Activated T-helper 1 cell treated with anti-CD3 and anti-CD28 coated beads, Interleukin-12 subunit alpha, Interleukin-12 subunit beta, Interleukin-2, Interleukin-4 antibody, amounts not matched to agents 30 ng/mL and 10 ng/mL and 1 ng/mL, durations not matched to agents 14 hours and 24 hours and 36 hours (primary cell): ENCODE measurements around the gene SLC35F4. TPM values are rescaled to one million over a fixed set of nuclear protein-coding genes. Genes with fewer than 3 reads are reported as not detected.
"Not testable (repeated sequence)": the region's sequence is repeated elsewhere in the genome, so short reads cannot be mapped to it uniquely, and the experiment has no call there.

Experiments used
- DNase-seq: peaks from one replicate; pipeline ENCODE4 v3.0.0; 2021; ENCODE audit warnings: low spot score
- H3K27ac Mint-ChIP-seq: one replicate; pipeline ENCODE4 v1.8.0; 2021; ENCODE audit warnings: mild to moderate bottlenecking, mixed read lengths
- H3K27me3 Mint-ChIP-seq: one replicate; pipeline ENCODE4 v1.8.0; 2022; ENCODE audit warnings: mild to moderate bottlenecking, moderate library complexity, mixed read lengths; ENCODE audit not compliant: insufficient read depth
- H3K36me3 Mint-ChIP-seq: one replicate; pipeline ENCODE4 v1.8.0; 2021; ENCODE audit warnings: low read depth, mixed read lengths
- H3K4me1 Mint-ChIP-seq: one replicate; pipeline ENCODE4 v1.8.0; 2021; ENCODE audit warnings: low read depth, mixed read lengths
- H3K4me3 Mint-ChIP-seq: one replicate; pipeline ENCODE4 v1.8.0; 2021; ENCODE audit warnings: mild to moderate bottlenecking, moderate library complexity, mixed read lengths
- H3K9me3 Mint-ChIP-seq: one replicate; pipeline ENCODE4 v1.8.0; 2021; ENCODE audit warnings: mixed read lengths
- intact Hi-C: fragments of 100-400 bp; cut with micrococcal nuclease; formaldehyde crosslinking; loops from one replicate; pipeline ENCODE4 v1.15.1; 2024
- total RNA-seq: library from RNA; stranded (reverse); gene quantifications from 2 replicates; pipeline ENCODE4 v1.2.3, GENCODE V29; 2022

SLC35F4 gene
- total RNA-seq, 1 donor from 2014 or later: not detected

DNA sequence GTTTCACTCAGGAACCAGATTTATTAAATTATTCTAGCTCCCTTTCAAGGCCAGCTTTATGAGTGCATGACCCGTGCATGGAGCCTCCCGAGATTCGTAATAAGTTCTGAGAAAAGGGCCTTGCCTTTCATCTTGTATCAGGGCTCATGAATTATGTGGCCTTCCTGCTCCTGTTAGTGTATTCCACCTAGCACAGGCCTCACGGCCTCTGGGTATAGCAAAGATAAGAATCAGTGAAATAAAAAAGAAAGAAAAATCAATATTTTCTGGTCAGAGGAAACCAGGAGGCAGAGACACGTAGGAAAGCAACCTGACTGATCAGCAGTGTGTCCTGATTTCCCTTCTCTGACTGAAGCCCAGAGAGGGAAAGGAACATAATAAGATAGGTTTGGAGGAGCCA, 111.4 kb downstream of the SLC35F4 start:
- Mint-ChIP-seq H3K9me3 (no peaks in the 10 kb centered on the region), H3K27ac (no peak overlapping the region), H3K36me3 (no peaks in the 10 kb centered on the region), H3K27me3 (no peaks in the 10 kb centered on the region), H3K4me1 (no peaks in the 10 kb centered on the region), H3K4me3 (no peak overlapping the region)
- no peak for DNase-seq
- intact Hi-C loops: no loop called here

DNA sequence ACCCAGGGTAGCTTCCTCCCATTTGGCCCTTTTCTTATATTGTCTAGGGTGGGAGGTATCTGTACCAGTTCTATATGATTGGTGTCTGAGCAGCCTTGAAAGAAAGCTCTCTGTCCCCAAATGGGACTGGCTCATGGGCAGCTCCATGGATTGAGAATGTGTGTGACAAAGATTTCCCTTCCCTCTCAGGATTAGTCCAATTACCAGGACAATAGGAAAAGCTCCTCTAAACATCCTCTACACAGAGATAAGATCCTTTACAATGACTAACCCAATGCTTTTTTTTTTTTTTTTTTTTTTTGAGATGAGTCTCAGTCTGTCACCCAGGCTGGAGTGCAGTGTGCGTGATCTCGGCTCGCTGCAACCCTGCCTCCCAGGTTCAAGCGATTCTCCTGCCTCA, 112.1 kb downstream of the SLC35F4 start:
- Mint-ChIP-seq H3K27me3 (no peaks in the 10 kb centered on the region), H3K4me1 (no peaks in the 10 kb centered on the region), H3K4me3 (no peak overlapping the region), H3K9me3 (no peaks in the 10 kb centered on the region), H3K27ac (no peak overlapping the region), H3K36me3 (no peaks in the 10 kb centered on the region)
- no peak for DNase-seq
- intact Hi-C loops: no loop called here

DNA sequence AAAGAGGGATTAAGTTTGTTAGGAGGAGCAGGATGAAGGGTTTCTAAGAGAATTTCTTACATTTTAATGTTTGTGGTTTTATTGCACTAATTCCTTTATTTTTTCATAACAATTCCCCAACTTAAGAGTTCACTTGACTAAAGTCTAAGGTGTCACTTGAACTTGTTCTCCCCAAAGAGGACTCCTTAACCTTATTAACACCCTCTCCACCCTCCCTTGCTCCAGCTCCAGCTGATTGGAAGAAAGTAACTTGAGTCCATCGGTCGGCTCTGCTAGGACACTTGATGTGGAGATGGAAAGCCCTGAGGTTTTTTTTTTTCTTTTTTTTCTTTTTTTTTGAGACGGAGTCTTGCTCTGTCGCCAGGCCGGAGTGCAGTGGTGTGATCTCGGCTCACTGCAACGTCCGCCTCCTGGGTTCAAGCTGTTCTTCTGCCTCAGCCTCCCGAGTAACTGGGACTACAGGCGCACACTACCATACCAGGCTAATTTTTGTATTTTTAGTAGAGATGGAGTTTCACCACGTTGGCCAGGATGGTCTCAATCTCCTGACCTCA, 113.7 kb downstream of the SLC35F4 start:
- intact Hi-C loops, H3K4me3 Mint-ChIP-seq, DNase-seq, H3K27ac Mint-ChIP-seq, H3K9me3 Mint-ChIP-seq, H3K36me3 Mint-ChIP-seq, H3K27me3 Mint-ChIP-seq, H3K4me1 Mint-ChIP-seq: not testable (repeated sequence)

DNA sequence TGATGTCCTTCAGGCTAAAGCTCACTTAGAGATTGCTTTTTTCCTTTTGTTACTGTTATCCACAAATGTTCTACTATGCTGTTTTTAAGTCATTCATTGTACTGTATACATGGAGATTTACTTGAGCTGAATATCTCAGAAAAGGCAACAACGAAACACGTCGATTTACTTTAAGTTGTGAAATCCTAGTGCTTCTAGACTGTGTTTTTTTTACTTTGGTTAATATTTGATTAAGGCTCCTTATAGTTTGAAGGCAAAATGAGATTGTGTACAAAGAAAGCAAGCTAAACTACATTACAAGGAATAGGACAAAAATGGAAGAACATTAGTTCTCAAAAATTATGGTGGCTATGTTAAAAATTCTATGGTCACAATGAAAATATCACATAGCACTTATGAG, 114.5 kb downstream of the SLC35F4 start:
- intact Hi-C loops: no loop called here
- no peaks in the 10 kb centered on the region for H3K9me3 Mint-ChIP-seq
- DNase-seq: no peak

DNA sequence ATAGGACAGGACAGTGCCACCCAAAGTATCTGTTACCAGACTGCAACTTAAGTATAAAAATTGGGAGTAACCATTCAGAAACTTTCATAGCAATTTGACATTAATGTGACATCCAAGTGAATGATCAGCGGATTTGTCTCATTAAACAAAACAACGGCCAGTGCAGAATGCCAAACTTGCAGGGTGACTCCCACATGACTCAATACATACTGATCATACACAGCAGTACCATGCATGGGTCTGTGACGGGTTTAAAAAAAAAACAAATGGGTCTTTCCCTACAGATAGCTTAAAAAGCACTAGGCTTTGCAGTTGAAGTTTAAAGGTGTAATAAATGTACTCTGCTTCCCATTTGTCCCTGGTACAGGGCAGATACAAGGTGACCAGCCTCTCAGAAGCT, 116.6 kb downstream of the SLC35F4 start:
- no peaks in the 10 kb centered on the region for H3K27me3 Mint-ChIP-seq
- intact Hi-C loops: no loop called here
- no peaks in the 10 kb centered on the region for H3K9me3 Mint-ChIP-seq
- H3K36me3 Mint-ChIP-seq: no peaks in the 10 kb centered on the region
- H3K4me3 Mint-ChIP-seq: no peak overlapping the region
- H3K27ac Mint-ChIP-seq: no peak overlapping the region
- H3K4me1 Mint-ChIP-seq: no peaks in the 10 kb centered on the region
- DNase-seq: no peak

More for the DNA sequence above, 114.5 kb downstream of the SLC35F4 start:
- Mint-ChIP-seq H3K36me3 (no peaks in the 10 kb centered on the region), H3K27me3 (no peaks in the 10 kb centered on the region), H3K27ac (no peak overlapping the region), H3K4me3 (no peak overlapping the region), H3K4me1 (no peaks in the 10 kb centered on the region)

DNA sequence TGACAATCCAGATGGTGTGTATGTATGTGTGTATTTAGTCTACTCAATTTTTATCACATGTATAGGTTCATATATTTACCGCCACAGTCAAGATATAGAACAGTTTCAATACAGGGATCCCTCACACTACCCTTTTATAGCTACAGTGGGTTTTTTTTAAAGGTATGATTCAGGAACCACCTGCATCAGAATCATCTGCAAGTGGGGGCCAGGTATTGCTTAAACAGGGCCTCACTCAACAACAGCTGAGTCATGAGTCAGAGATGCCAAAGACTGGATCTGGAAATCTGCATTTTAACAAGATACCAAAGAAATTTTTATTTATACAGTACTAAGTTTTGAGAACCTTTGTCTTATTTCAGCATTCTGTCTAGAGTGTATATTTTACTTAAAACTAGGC, 117.6 kb downstream of the SLC35F4 start:
- Mint-ChIP-seq H3K27me3 (no peaks in the 10 kb centered on the region), H3K4me1 (no peaks in the 10 kb centered on the region), H3K4me3 (no peak overlapping the region), H3K36me3 (no peaks in the 10 kb centered on the region), H3K27ac (no peak overlapping the region), H3K9me3 (no peaks in the 10 kb centered on the region)
- intact Hi-C loops: no loop called here
- no peak for DNase-seq

DNA sequence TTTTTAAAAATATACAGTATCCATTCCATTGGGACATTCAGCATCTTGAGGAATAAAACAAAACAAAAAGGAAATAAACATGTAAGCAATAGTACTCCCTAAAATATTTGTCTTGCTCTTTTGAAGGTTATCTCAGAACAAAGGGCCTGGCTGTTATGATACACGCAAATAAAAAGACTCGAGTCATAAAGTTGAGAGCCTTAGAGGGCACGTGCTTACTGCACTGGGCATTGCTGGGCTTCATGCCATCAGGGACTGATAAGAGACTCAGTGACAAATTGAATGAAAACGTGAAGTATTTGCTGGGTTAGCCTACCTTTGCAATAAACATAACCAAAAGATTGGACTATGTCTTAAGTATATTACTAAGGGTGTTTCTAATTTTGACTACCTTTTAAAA, 118.9 kb downstream of the SLC35F4 start:
- Mint-ChIP-seq H3K27ac (no peak overlapping the region), H3K36me3 (no peaks in the 10 kb centered on the region), H3K4me1 (no peaks in the 10 kb centered on the region), H3K4me3 (no peak overlapping the region), H3K27me3 (no peaks in the 10 kb centered on the region), H3K9me3 (no peaks in the 10 kb centered on the region)
- intact Hi-C loops: no loop called here
- no peak for DNase-seq

DNA sequence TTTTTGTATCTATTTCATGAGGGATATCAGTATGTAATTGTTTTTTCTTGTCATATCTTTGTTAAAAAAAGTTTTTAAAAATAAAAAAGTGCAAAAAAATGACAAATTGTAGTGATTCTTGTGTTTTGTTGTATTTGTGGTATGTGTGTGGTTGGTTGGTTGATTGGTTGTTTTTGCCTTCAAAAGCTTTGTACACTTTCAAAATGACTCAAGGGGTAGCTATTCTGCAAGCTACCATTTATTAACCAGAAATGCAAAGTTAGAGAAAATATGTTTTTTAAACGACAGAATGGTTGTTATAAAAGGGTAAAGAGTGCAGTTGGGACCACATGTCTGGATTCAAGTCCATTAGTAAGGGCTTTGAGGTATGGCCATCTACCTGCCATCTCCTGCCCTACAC, 119.3 kb downstream of the SLC35F4 start:
- no peaks in the 10 kb centered on the region for H3K27me3 Mint-ChIP-seq
- no peak overlapping the region for H3K27ac Mint-ChIP-seq
- intact Hi-C loops: no loop called here
- no peaks in the 10 kb centered on the region for H3K36me3 Mint-ChIP-seq
- DNase-seq: no peak
- H3K9me3 Mint-ChIP-seq: no peaks in the 10 kb centered on the region
- H3K4me1 Mint-ChIP-seq: no peaks in the 10 kb centered on the region
- H3K4me3 Mint-ChIP-seq: no peak overlapping the region

DNA sequence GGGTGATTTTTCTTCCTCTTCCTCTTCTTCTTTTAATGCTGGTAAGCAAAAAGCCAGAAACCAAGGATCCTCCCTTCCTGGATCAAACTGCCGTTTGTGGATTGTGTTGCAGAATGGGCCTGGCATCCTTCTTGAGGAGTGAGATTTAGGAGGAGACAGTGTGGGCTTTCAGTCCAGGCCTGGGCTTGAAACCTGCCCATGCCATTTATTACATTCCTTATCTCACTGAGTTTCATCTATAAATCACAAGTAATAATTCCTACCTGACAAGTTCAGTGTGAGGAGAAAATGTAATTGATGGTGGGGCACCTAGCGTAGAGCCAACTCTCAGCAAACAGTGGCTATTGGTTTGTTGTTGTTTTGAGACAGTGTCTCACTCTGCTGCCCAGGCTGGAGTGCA, 126.4 kb downstream of the SLC35F4 start:
- H3K27ac Mint-ChIP-seq: no peak overlapping the region
- no peak for DNase-seq
- H3K4me3 Mint-ChIP-seq: no peak overlapping the region
- H3K27me3 Mint-ChIP-seq: no peaks in the 10 kb centered on the region
- intact Hi-C loops: no loop called here
- H3K4me1 Mint-ChIP-seq: no peaks in the 10 kb centered on the region
- no peaks in the 10 kb centered on the region for H3K36me3 Mint-ChIP-seq
- H3K9me3 Mint-ChIP-seq: no peaks in the 10 kb centered on the region

DNA sequence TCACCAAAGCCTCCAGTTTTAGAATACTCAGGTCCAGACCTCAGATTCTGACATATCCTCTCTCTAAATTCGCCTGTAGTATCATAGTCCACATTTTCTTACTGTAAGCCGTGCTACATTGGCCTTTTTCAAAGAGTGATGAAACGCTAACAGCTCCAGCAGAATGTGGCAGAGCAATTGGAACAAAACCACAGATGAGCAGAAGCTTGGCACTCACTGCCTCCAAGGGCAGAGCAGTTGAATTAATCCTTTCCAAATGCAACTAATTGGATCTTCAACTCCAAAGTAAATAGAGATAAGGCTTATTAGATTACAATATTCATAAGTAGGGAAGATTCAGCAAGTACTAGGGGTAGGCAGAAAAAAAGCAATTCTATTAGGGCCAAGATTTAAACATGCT, 128.3 kb downstream of the SLC35F4 start:
- no peak overlapping the region for H3K4me3 Mint-ChIP-seq
- intact Hi-C loops: no loop called here
- DNase-seq: no peak
- no peak overlapping the region for H3K27ac Mint-ChIP-seq
- no peaks in the 10 kb centered on the region for H3K4me1 Mint-ChIP-seq
- H3K36me3 Mint-ChIP-seq: no peaks in the 10 kb centered on the region
- no peaks in the 10 kb centered on the region for H3K27me3 Mint-ChIP-seq
- no peaks in the 10 kb centered on the region for H3K9me3 Mint-ChIP-seq

DNA sequence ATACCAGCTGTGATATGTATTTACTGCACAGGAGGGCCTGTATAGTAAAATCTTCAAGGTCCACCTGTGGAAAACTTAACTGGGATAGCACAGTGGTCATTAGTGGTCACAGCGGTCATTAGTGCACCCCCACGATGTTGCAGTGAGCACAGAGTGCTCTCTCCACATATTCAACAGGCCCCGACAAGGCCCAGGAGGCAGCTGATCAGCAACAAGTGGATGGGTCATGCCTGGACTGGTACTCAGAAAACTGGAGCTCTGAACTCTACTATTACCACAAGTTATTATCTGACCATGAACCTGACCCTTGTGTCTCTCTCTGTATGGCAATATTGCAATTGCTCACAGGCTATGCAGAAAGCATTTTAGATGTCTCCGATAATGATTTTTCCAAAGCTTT, 129.5 kb downstream of the SLC35F4 start:
- no peak overlapping the region for H3K4me3 Mint-ChIP-seq
- H3K36me3 Mint-ChIP-seq: no peaks in the 10 kb centered on the region
- intact Hi-C loops: no loop called here
- no peaks in the 10 kb centered on the region for H3K27me3 Mint-ChIP-seq
- H3K9me3 Mint-ChIP-seq: no peaks in the 10 kb centered on the region
- H3K4me1 Mint-ChIP-seq: no peaks in the 10 kb centered on the region
- H3K27ac Mint-ChIP-seq: no peak overlapping the region
- no peak for DNase-seq

DNA sequence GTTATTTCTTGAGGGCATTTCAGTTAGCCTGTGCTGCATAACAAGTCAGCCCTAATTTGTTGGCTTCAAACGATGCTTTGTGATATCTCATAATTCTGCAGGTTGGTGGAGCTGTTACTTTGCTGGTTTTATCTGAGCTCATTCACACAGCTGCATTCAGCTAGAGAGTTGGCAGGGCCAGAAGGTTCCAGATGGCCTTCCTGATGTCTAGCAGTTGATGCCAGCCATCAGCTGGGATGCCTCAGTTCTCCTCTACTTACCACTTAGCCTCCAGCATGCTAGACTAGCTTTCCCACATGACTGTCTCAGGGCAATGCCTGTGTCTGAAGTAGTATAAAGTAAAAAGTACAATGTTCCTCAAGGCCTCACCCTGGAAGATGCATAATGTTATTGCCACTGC, 130.6 kb downstream of the SLC35F4 start:
- no peaks in the 10 kb centered on the region for H3K4me1 Mint-ChIP-seq

DNA sequence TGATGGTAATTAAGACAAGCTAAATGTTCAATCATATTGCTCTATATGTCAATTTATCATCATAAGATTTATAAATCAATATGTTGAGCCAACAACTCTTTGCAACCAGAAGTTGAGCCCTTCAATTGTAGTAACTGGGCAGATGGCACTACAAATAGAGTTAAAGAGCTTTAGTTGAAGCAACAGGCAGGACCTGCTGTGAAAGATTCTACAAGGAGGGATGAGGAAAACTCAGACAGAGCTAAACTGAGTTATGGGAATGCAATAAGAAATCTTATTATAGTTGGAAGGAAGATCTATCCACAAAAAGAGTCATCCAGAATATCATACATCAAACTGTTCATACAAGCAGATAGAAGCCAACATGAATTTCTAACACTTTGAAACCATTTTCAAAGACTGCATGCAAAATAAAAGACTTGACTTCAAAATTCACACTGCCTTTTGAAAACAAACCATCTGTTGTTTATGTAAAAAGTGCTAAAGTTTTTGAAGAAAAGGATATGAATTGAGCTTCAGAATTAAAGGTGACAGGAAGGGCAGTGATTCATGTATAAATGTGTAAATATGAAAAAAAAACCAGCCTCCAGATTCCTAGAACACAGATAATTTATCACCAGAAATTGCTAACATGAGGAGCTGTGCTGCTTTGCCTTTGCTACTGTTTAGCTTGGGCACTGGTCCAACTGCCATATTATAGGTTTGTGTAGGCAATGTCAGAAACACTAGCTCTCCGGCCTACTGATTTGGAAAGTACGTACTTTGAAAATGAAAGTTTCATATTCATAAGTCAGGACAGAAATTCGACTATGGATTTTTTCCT, 133.2 kb downstream of the SLC35F4 start:
- no peak for DNase-seq
- peaks cover under 1% of the 10 kb centered on the region for H3K9me3 Mint-ChIP-seq
- intact Hi-C loops: no loop called here
- no peaks in the 10 kb centered on the region for H3K36me3 Mint-ChIP-seq
- no peak overlapping the region for H3K27ac Mint-ChIP-seq
- H3K4me3 Mint-ChIP-seq: no peak overlapping the region
- H3K4me1 Mint-ChIP-seq: no peaks in the 10 kb centered on the region
- H3K27me3 Mint-ChIP-seq: no peaks in the 10 kb centered on the region

More for the DNA sequence above, 130.6 kb downstream of the SLC35F4 start:
- Mint-ChIP-seq H3K36me3 (no peaks in the 10 kb centered on the region), H3K4me3 (no peak overlapping the region), H3K9me3 (no peaks in the 10 kb centered on the region), H3K27ac (no peak overlapping the region), H3K27me3 (no peaks in the 10 kb centered on the region)
- intact Hi-C loops: no loop called here
- no peak for DNase-seq
